Duodenal mucosa (tissue), 2 donors: ENCODE measurements around the gene PRDM8.

ENCODE experiments used
- H3K27ac ChIP-seq: one replicate; pipeline ENCODE4 v1.7.0; 2013; ENCODE audit warnings: low read depth, low read length
- H3K27me3 ChIP-seq, 2 donors: one replicate each; pipeline ENCODE4 v1.7.0; 2013; ENCODE audit warnings: low read length in 2 of 2, control low read depth in 1 of 2; ENCODE audit not compliant: insufficient read depth in 2 of 2, control insufficient read depth in 1 of 2
- H3K36me3 ChIP-seq, 2 donors: one replicate each; pipeline ENCODE4 v1.7.0; 2013; ENCODE audit warnings: low read length in 2 of 2, control low read depth in 1 of 2; ENCODE audit not compliant: insufficient read depth in 2 of 2, control insufficient read depth in 1 of 2
- H3K4me1 ChIP-seq, 2 donors: one replicate each; pipeline ENCODE4 v1.7.0; 2013; ENCODE audit warnings: low read length in 2 of 2, control low read depth in 1 of 2; ENCODE audit not compliant: insufficient read depth in 2 of 2, control insufficient read depth in 1 of 2
- H3K4me3 ChIP-seq, 2 donors: one replicate each; pipeline ENCODE4 v1.7.0; 2013; ENCODE audit warnings: low read length in 2 of 2, low read depth in 1 of 2
- H3K9ac ChIP-seq, 2 donors: one replicate each; pipeline ENCODE4 v1.7.0; 2013; ENCODE audit warnings: low read length in 2 of 2, low read depth in 1 of 2
- H3K9me3 ChIP-seq, 2 donors: one replicate each; pipeline ENCODE4 v1.7.0; 2013; ENCODE audit warnings: low read length in 2 of 2, control low read depth in 1 of 2; ENCODE audit not compliant: control insufficient read depth in 1 of 2

The PRDM8 gene

GRCh38 chr4:80199004-80199560 is 1.8 kb downstream of the PRDM8 start:
- Histone ChIP-seq H3K9me3 (no peaks in the 10 kb centered on the region), H3K4me3 (no peak overlapping the region), H3K27me3 (peaks cover 51 to 62% of the 10 kb centered on the region in 2 donors), H3K36me3 (no peaks in the 10 kb centered on the region), H3K4me1 (peaks cover 3 to 8% of the 10 kb centered on the region in 2 donors), H3K27ac (no peak overlapping the region), H3K9ac (no peak overlapping the region)

GRCh38 chr4:80199947-80200346 is 2.6 kb downstream of the PRDM8 start:
- peaks cover 3 to 8% of the 10 kb centered on the region in 2 donors for H3K4me1 ChIP-seq
- H3K36me3 ChIP-seq = no peaks in the 10 kb centered on the region
- H3K27ac ChIP-seq = no peak overlapping the region
- H3K9me3 ChIP-seq = no peaks in the 10 kb centered on the region
- no peak overlapping the region for H3K4me3 ChIP-seq
- H3K9ac ChIP-seq = no peak overlapping the region
- peaks cover 51 to 61% of the 10 kb centered on the region in 2 donors for H3K27me3 ChIP-seq

DNA sequence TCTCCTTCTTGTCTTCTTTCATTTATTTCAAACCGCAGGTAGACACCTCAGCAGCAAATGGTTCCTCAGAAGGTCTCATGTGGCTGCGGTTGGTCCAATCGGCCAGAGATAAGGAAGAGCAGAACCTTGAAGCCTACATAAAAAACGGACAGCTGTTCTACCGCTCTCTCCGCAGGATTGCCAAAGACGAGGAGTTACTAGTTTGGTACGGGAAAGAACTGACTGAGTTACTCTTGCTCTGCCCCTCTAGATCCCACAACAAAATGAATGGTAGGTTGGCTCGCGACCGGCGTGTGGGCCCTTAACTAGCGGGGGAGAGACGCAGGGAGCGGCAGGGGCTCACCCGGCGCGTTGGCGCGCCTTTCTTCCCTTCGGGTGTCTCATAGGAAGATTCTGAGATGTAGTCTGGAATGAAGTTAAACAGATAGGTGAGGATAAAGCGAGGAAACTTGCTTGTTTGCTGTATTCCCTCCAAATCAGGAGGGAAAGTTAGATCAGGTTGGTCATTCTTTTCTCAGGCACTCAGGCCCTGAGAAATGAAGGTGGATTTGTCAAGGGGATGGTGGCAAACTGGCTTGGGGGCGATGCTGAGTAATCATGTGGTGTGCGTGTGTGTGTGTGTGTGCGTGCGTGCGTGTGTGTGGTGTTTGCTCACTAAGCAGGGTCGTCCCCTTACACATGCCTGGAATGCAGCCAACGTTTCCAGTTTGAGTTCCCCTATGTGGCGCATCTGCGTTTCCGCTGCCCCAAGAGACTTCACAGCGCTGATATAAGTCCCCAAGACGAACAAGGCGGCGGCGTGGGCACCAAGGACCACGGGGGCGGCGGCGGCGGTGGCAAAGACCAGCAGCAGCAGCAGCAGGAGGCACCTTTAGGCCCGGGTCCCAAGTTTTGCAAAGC is 4.2 kb downstream of the PRDM8 start:
- Histone ChIP-seq H3K27ac (no peak overlapping the region), H3K9ac (peak overlapping the region in 1 of 2 donors; percentile 38), H3K9me3 (no peaks in the 10 kb centered on the region), H3K4me1 (peaks cover 3 to 8% of the 10 kb centered on the region in 2 donors), H3K36me3 (no peaks in the 10 kb centered on the region), H3K27me3 (peaks cover 44 to 48% of the 10 kb centered on the region in 2 donors), H3K4me3 (peak overlapping the region; percentile 61 to 70)

DNA sequence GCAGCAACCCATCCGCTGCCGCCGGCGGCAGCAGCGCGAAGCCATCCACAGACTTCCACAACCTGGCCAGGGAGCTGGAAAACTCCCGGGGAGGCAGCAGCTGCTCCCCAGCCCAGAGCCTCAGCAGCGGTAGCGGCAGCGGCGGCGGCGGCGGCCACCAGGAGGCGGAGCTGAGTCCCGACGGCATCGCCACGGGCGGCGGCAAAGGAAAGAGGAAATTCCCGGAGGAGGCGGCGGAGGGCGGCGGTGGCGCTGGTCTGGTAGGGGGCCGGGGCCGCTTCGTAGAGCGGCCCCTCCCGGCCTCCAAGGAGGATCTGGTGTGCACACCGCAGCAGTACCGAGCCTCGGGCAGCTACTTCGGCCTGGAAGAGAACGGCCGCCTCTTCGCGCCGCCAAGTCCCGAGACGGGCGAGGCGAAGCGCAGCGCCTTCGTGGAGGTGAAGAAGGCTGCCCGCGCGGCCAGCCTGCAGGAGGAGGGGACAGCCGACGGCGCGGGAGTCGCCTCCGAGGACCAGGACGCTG is 4.9 kb downstream of the PRDM8 start:
- H3K9ac ChIP-seq = peak overlapping the region in 1 of 2 donors; percentile 38
- peaks cover 37 to 43% of the 10 kb centered on the region in 2 donors for H3K27me3 ChIP-seq
- H3K36me3 ChIP-seq = no peaks in the 10 kb centered on the region
- H3K27ac ChIP-seq = no peak overlapping the region
- peaks cover 3 to 8% of the 10 kb centered on the region in 2 donors for H3K4me1 ChIP-seq
- H3K9me3 ChIP-seq = no peaks in the 10 kb centered on the region
- H3K4me3 ChIP-seq = peak overlapping the region; percentile 61 to 70

GRCh38 chr4:80202741-80203553 is 5.6 kb downstream of the PRDM8 start:
- H3K27ac ChIP-seq = no peak overlapping the region
- peak overlapping the region in 1 of 2 donors; percentile 38 for H3K9ac ChIP-seq
- H3K4me3 ChIP-seq = peak overlapping the region; percentile 61 to 70
- H3K36me3 ChIP-seq = no peaks in the 10 kb centered on the region
- H3K4me1 ChIP-seq = peaks cover 3 to 8% of the 10 kb centered on the region in 2 donors
- peaks cover 31 to 36% of the 10 kb centered on the region in 2 donors for H3K27me3 ChIP-seq
- no peaks in the 10 kb centered on the region for H3K9me3 ChIP-seq

DNA sequence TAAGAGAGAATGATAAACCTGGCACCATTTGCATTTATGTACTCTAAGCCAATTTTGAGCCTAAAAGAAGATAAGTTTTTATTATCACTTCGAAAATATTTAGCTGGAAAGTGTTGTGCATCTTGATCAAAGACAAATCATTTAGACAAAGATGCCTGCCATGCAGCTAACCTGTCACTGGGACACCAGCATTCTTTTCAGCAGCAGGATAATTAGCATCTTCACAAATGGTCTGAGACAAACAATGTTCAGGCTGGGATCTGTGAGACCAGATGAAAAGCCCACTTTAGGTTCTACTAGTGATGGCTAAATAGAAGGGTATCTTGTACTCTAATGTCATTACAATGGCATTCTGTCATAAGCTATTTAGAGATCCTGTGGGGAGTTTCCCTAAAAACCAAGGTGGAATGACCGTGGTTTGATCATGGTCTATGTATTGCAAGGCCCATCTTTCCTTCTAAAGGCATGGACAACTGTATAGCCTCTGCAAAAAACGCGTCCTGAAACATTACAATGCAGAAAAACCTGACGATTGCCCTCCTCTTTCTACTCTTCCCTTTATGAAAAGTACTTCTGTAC is 7.2 kb downstream of the PRDM8 start:
- H3K27me3 ChIP-seq = peaks cover 19 to 26% of the 10 kb centered on the region in 2 donors
- H3K4me1 ChIP-seq = peaks cover 3 to 8% of the 10 kb centered on the region in 2 donors
- no peak overlapping the region for H3K9ac ChIP-seq
- no peaks in the 10 kb centered on the region for H3K9me3 ChIP-seq
- H3K27ac ChIP-seq = no peak overlapping the region
- H3K36me3 ChIP-seq = no peaks in the 10 kb centered on the region
- H3K4me3 ChIP-seq = no peak overlapping the region

DNA sequence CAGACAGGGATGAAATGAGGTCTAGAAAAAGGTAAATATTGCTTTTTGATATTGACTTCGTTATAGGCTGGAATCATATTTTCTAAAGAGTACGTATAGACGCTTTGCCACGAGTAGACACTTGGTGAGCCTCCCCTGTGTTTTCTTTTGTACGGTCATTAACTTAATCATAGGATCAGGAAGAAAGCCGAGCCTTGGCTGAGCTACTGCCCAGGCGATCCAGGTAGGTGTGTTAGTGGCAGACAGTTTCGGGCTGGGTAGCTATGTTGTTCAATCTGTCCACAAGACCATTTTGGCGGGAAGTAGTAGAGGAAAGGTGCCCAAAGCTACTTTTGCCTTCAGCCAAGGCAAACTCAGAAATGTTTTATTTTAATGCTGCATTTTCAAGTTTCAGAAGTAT is 8.8 kb downstream of the PRDM8 start:
- H3K36me3 ChIP-seq = no peaks in the 10 kb centered on the region
- no peak overlapping the region for H3K27ac ChIP-seq
- no peaks in the 10 kb centered on the region for H3K9me3 ChIP-seq
- no peak overlapping the region for H3K4me3 ChIP-seq
- no peak overlapping the region for H3K9ac ChIP-seq
- H3K4me1 ChIP-seq = peaks cover 3 to 8% of the 10 kb centered on the region in 2 donors
- H3K27me3 ChIP-seq = peaks cover 11 to 16% of the 10 kb centered on the region in 2 donors

GRCh38 chr4:80206521-80207171 is 9.3 kb downstream of the PRDM8 start:
- Histone ChIP-seq H3K27me3 (peaks cover 5 to 11% of the 10 kb centered on the region in 2 donors), H3K4me3 (no peak overlapping the region), H3K27ac (no peak overlapping the region)

DNA sequence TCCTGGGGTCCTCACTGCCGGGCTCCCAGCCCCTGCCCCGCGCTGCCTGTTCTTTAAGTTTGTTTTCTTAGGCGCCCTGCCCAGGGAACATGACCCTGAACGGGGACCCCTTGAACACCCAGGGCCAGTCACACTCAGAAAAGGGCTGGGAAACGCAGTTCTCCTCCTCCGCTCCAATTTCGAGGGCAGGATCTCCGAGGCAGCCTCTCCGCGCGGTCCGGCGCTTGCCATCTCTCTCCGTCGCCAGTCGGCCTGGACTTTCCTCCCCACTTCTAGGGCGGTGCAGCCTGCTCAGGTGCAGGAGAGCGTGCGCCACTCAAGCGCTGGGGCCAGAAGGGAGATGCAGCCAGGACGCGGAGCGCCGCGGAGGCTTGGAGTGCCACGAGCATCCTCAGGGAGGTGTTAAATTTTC is 9.9 kb downstream of the PRDM8 start:
- H3K27ac ChIP-seq = no peak overlapping the region
- no peaks in the 10 kb centered on the region for H3K4me1 ChIP-seq
- H3K9ac ChIP-seq = no peak overlapping the region
- H3K4me3 ChIP-seq = no peak overlapping the region
- peaks cover 3 to 7% of the 10 kb centered on the region in 2 donors for H3K27me3 ChIP-seq
- H3K9me3 ChIP-seq = no peaks in the 10 kb centered on the region
- no peaks in the 10 kb centered on the region for H3K36me3 ChIP-seq

More at GRCh38 chr4:80206521-80207171, 9.3 kb downstream of the PRDM8 start:
- Histone ChIP-seq H3K9ac (no peak overlapping the region), H3K36me3 (no peaks in the 10 kb centered on the region), H3K9me3 (no peaks in the 10 kb centered on the region), H3K4me1 (peaks cover 2 to 5% of the 10 kb centered on the region in 2 donors)
